HG03139 (cell line): ENCODE measurements around the gene MYO6.
"Not testable (repeated sequence)": the region's sequence is repeated elsewhere in the genome, so short reads cannot be mapped to it uniquely, and the experiment has no call there.

ENCODE experiments used
- ATAC-seq: cut with Tn5 transposase; IDR thresholded peaks from one replicate; pipeline ENCODE4 v1.9.1; 2021; ENCODE audit not compliant: unreplicated experiment

Gene MYO6

GRCh38 chr6:75880305-75880704, 131.3 kb downstream of the MYO6 start:
- no peak for ATAC-seq

GRCh38 chr6:75882734-75883133, 133.7 kb downstream of the MYO6 start:
- no peak for ATAC-seq

- ATAC-seq = no peak
Observed at GRCh38 chr6:75884822-75885221, 135.8 kb downstream of the MYO6 start.

GRCh38 chr6:75892384-75892783, 143.3 kb downstream of the MYO6 start:
- no peak for ATAC-seq

DNA sequence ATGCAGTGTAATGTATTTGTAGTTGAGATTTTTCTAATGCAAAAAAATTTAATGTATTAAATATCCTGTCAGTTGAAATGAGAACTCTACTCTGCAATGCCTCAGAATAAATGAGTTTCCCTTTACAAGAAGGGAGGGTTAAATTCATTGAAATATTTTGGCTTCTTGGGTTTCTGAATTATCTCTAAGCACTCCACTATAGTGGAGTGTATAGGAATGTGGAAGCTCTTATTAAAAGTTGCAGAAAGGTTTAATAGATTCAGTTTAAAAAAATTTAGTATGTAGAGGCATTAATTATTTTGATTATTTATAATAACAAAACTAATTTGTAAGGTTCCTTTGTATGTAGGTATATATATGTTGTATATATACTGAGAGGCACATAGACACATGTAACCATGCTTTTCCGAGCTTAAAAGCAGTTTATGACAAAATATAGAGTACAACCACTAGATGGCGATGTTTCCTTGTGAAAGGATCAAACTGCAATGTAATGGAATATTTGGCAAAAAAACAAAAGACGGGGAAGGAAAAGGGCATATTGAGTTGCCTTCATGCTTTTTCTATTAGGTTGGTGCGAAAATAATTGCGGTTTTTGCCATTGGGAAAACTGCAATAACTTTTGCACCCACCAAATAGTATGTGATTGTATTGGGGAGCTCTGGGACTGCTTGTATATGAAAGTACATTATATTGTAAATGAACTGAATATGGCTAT, 144.2 kb downstream of the MYO6 start:
- ATAC-seq = peak; percentile 64

DNA sequence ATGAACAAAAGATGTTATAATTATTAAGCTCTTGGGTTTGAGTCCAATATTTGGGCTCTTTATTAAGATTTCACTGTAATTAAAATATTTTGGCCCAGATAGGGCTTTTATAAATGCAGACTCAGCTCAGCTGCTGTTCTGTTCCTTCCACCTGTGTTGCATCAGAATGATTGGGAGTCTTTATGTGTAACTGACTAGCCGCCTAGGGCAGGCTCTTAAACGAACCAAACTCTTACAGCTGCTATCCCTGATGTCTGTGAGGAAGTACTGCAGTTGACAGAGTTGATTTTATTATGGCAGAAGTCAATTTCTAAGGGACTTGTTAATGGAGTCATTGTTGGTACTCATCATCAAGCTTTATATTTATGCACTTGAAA, 144.7 kb downstream of the MYO6 start:
- ATAC-seq = no peak

- ATAC-seq = no peak
Observed at GRCh38 chr6:75896526-75896925, 147.5 kb downstream of the MYO6 start.

- not testable (repeated sequence) for ATAC-seq
Observed at GRCh38 chr6:75900216-75900615, 151.2 kb downstream of the MYO6 start.

DNA sequence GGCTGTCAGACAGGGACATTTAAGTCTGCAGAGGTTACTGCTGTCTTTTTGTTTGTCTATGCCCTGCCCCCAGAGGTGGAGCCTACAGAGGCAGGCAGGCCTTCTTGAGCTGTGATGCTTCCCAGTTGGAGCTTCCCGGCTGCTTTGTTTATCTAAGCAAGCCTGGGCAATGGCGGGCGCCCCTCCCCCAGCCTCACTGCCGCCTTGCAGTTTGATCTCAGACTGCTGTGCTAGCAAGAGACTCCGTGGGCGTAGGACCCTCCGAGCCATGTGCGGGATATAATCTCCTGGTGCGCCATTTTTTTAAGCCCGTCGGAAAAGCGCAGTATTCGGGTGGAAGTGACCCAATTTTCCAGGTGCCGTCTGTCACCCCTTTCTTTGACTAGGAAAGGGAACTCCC, 156.1 kb downstream of the MYO6 start:
- ATAC-seq = not testable (repeated sequence)

DNA sequence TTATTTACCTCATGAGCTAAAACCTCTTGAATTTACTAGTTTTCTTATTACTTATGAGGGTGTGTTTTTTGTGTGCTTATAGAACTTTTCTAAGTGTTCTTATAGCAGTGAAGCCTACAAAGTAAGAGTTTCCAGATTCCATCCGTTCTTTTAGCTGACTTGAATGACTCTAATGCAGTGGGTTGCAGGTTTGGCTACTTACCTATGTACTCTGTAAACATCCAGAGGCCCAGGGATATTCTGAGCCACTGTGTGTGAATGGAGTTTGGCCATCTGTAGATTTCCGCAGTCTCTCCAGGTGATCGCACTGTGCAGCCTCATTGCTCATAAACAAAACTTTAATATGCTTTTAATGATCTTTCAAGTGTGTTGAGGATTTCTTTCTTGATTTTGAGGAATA, 157.8 kb downstream of the MYO6 start:
- ATAC-seq = no peak

- ATAC-seq = no peak
Observed at GRCh38 chr6:75907444-75907843, 158.4 kb downstream of the MYO6 start.

GRCh38 chr6:75913040-75913439, 164.0 kb downstream of the MYO6 start:
- ATAC-seq = no peak

GRCh38 chr6:75922226-75922625, 173.2 kb downstream of the MYO6 start:
- ATAC-seq = no peak

GRCh38 chr6:75926293-75927168, 177.5 kb downstream of the MYO6 start:
- ATAC-seq = no peak

- no peak for ATAC-seq
Observed at GRCh38 chr6:75931011-75931680, 182.1 kb downstream of the MYO6 start.

DNA sequence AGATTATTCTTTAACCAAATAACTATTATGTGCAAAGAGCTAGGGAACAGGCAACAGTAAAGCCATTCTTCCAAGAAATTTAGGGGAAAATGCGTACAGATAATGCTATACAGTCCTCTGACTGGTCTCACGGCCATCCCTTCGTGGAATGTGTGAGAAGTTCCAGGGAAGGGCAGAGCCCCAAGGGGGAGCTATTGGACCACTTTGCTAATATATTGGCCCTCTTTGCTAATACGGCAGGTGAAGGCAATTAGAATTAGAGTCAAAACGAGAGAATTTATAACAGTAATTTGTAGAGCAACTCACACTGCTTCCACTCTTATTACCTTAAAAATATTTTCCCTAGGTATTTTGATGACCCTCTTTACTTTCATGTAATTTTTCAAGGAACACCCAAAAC, 183.0 kb downstream of the MYO6 start:
- ATAC-seq = no peak

- no peak for ATAC-seq
Observed at GRCh38 chr6:75933387-75933975, 184.4 kb downstream of the MYO6 start.

- ATAC-seq = peak; percentile 67
Observed at GRCh38 chr6:75934643-75935472, 185.8 kb downstream of the MYO6 start.

GRCh38 chr6:75935473-75935793, 186.4 kb downstream of the MYO6 start:
- ATAC-seq = peak; percentile 11

GRCh38 chr6:75936682-75937081, 187.6 kb downstream of the MYO6 start:
- ATAC-seq = no peak

DNA sequence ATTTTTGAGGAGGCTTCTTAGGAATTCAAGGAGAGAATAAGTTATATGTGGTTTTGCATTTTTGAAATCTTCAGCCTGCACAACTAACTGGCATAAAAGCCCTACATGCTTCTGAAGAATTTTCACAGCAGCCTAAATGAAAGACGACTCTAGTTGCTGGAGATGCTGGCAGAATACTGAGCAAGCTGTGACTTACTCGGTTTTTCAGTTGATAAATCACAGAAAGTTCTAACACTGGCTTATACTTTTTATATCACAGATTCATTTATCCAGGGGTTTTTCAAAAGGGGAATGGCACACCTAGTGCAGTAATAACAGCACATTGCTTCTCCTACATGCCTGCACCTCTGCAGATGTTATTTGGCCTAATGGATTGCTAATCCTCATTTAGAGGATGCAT, 188.8 kb downstream of the MYO6 start:
- no peak for ATAC-seq
